ENCODE results near the gene PWWP2B. TPM values are rescaled to one million over a fixed set of nuclear protein-coding genes. Genes with fewer than 3 reads are reported as not detected.

The PWWP2B gene
- total and polyA plus RNA-seq, 2 donors (not counting 3 experiments of a cell fraction or from before 2014, with no cell fraction given): 4.6 to 11.8 TPM

DNA sequence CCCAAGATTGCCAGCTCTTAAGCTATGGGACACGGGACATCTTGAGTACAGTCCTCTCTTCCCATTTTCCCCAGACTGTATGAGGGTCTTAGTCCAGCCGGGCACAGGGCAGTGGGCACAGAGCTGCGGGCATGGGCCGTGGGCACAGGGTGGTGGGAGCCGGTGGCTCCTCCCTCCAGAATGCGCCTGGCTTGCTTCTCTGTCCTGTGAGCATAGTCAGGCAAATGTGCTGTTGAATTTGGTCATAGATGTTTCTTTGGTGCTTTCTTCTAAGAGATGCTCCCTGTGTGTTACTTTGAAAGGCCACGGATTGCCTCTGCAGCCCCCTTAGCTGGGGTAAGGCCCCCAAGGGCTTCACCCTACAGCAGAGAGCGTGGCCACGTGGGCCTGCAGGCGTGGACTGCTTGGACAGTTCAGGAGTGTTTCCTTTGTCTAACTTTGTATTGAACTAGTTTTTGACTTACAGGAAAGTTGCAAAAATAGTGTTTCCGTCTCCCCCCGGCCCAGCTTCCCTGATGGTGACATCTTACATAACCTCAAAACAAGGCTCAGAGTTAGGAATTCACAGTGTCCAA is 40.3 kb upstream of the PWWP2B start:
- dilution Hi-C loops (cut with MboI; ENCODE audit: extremely low pct_ligation_motif_present, low sequenced_read_pairs): no loop called here

More for the DNA sequence above, 40.3 kb upstream of the PWWP2B start:
- no peak for DNase-seq (ENCODE audit: low read depth, low spot score)
- no peak for FAIRE-seq
- H3K79me2 ChIP-seq (ENCODE audit: control insufficient read depth, insufficient read depth, low read length): no peaks in the 10 kb centered on the region
- H3K9ac ChIP-seq (replicated peaks; ENCODE audit: extremely low read depth, insufficient read depth, low read length): no peak overlapping the region
- no peak overlapping the region for H3K4me2 ChIP-seq (ENCODE audit: insufficient read depth, low read length)
- TF ChIP-seq GATA2 (IDR thresholded peaks at IDR 0.05; ENCODE audit: insufficient read depth, insufficient read length, low read depth, low read length) (no peak), JUN (IDR thresholded peaks at IDR 0.05; ENCODE audit: borderline replicate concordance, insufficient read depth, insufficient read length, low read depth) (no peak), EZH2 (IDR thresholded peaks at IDR 0.05; ENCODE audit: borderline replicate concordance, low read depth, low read length, severe bottlenecking) (no peak), MAX (IDR thresholded peaks at IDR 0.05; ENCODE audit: insufficient read depth, insufficient read length) (no peak), POLR2A (IDR thresholded peaks at IDR 0.05; ENCODE audit: low read depth, low read length) (no peak), MYC (IDR thresholded peaks at IDR 0.05; ENCODE audit: low read depth, low read length) (no peak), FOS (IDR thresholded peaks at IDR 0.05; ENCODE audit: borderline replicate concordance, insufficient read depth, low read length) (no peak), POLR2AphosphoS5 (IDR thresholded peaks at IDR 0.05; ENCODE audit: insufficient read depth, low read depth, low read length) (no peak)
- TF ChIP-seq, protein P1, sequence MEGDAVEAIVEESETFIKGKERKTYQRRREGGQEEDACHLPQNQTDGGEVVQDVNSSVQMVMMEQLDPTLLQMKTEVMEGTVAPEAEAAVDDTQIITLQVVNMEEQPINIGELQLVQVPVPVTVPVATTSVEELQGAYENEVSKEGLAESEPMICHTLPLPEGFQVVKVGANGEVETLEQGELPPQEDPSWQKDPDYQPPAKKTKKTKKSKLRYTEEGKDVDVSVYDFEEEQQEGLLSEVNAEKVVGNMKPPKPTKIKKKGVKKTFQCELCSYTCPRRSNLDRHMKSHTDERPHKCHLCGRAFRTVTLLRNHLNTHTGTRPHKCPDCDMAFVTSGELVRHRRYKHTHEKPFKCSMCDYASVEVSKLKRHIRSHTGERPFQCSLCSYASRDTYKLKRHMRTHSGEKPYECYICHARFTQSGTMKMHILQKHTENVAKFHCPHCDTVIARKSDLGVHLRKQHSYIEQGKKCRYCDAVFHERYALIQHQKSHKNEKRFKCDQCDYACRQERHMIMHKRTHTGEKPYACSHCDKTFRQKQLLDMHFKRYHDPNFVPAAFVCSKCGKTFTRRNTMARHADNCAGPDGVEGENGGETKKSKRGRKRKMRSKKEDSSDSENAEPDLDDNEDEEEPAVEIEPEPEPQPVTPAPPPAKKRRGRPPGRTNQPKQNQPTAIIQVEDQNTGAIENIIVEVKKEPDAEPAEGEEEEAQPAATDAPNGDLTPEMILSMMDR (IDR thresholded peaks at IDR 0.05; ENCODE audit: extremely low read depth in 1 of 2, insufficient read depth in 1 of 2, low read depth in 1 of 2, low read length in 2 of 2): no peak
- H3K9me3 ChIP-seq (replicated peaks; ENCODE audit: control insufficient read depth, insufficient read depth, low read length): no peaks in the 10 kb centered on the region
- H4K20me1 ChIP-seq (replicated peaks; ENCODE audit: control insufficient read depth, extremely low read depth, insufficient read depth, low read length): no peaks in the 10 kb centered on the region
- no peaks in the 10 kb centered on the region for H3K9me1 ChIP-seq (replicated peaks; ENCODE audit: control insufficient read depth, extremely low read depth, insufficient read depth, low read length)
- no TSS peak for BruUV-seq (replicated peaks)
- H2AFZ ChIP-seq (ENCODE audit: low read depth, low read length): no peak overlapping the region
- CTCF ChIA-PET: interaction anchor here (1.0 to 1.9 kb wide), 2 partner anchors 13 to 137 kb away, joined by 3 to 4 read pairs; no protein-coding TSS in a partner anchor
- H3K27me3 ChIP-seq (ENCODE audit: control insufficient read depth in 2 of 2, insufficient read depth in 2 of 2, low read length in 2 of 2): no peaks in the 10 kb centered on the region
- no peak overlapping the region for H3K27ac ChIP-seq (ENCODE audit: insufficient read depth, low read depth, low read length)
- no peak overlapping the region for H3K4me3 ChIP-seq (replicated peaks in 1 of 3; ENCODE audit: insufficient read depth in 1 of 3, low read depth in 1 of 3, low read length in 3 of 3)
- POLR2A ChIA-PET: no interaction called here
- intact Hi-C loops (cut with micrococcal nuclease): no loop called here
- H3K36me3 ChIP-seq (ENCODE audit: control insufficient read depth in 2 of 2, extremely low read depth in 1 of 2, insufficient read depth in 2 of 2, low read length in 2 of 2): peaks cover 0 to 3% of the 10 kb centered on the region in 2 experiments
- no peaks in the 10 kb centered on the region for H3K4me1 ChIP-seq (ENCODE audit: control insufficient read depth, extremely low read depth, insufficient read depth, low read length)
